GM06990 (cell line): ENCODE results near the gene DNAH9.

Experiments
- DNase-seq: peaks from one replicate; pipeline ENCODE4 v3.0.0-alpha.2; 2011; ENCODE audit not compliant: insufficient read length; ENCODE audit errors: extremely low read depth
- H3K27me3 ChIP-seq: replicated peaks from 2 replicates; pipeline ENCODE4 v1.6.0; 2011; ENCODE audit warnings: low read length; ENCODE audit not compliant: control insufficient read depth, insufficient read depth
- H3K36me3 ChIP-seq: 2 replicates; pipeline ENCODE4 v1.5.1; 2011; ENCODE audit warnings: low read length; ENCODE audit not compliant: control insufficient read depth, insufficient read depth
- H3K4me3 ChIP-seq: replicated peaks from 2 replicates; pipeline ENCODE4 v1.5.1; 2011; ENCODE audit warnings: low read depth, mild to moderate bottlenecking, control low read depth, low read length
- TF ChIP-seq, protein P1 (sequence below): IDR thresholded peaks from 2 replicates; pipeline ENCODE4 v1.5.1; 2011; ENCODE audit warnings: low read length, control low read depth, mild to moderate bottlenecking, inconsistent platforms; ENCODE audit not compliant: insufficient read depth, poor library complexity, severe bottlenecking

DNAH9 gene

DNA sequence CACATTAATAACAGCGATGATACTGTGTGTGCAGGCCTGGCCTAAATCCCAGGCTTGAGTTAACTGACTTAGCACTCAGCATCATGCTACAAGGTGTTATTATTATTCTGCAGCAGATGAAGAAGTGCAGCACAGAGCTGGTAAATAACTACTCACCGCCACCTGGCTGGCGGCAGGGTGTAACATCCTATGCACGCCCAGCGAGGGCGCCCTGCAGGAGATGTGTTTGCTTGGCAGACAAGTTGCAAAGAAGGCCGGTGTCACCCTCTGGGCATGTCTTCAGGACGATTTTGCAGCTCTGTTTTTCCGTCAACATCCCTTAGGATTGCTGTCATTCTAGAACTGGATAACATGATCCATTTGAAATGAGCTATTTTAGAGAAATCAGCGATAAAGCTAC lies 30.1 kb downstream of the DNAH9 start:
- no peaks in the 10 kb centered on the region for H3K27me3 ChIP-seq
- DNase-seq: no peak
- TF ChIP-seq, protein P1, sequence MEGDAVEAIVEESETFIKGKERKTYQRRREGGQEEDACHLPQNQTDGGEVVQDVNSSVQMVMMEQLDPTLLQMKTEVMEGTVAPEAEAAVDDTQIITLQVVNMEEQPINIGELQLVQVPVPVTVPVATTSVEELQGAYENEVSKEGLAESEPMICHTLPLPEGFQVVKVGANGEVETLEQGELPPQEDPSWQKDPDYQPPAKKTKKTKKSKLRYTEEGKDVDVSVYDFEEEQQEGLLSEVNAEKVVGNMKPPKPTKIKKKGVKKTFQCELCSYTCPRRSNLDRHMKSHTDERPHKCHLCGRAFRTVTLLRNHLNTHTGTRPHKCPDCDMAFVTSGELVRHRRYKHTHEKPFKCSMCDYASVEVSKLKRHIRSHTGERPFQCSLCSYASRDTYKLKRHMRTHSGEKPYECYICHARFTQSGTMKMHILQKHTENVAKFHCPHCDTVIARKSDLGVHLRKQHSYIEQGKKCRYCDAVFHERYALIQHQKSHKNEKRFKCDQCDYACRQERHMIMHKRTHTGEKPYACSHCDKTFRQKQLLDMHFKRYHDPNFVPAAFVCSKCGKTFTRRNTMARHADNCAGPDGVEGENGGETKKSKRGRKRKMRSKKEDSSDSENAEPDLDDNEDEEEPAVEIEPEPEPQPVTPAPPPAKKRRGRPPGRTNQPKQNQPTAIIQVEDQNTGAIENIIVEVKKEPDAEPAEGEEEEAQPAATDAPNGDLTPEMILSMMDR: no peak
- no peaks in the 10 kb centered on the region for H3K36me3 ChIP-seq
- H3K4me3 ChIP-seq: no peak overlapping the region

DNA sequence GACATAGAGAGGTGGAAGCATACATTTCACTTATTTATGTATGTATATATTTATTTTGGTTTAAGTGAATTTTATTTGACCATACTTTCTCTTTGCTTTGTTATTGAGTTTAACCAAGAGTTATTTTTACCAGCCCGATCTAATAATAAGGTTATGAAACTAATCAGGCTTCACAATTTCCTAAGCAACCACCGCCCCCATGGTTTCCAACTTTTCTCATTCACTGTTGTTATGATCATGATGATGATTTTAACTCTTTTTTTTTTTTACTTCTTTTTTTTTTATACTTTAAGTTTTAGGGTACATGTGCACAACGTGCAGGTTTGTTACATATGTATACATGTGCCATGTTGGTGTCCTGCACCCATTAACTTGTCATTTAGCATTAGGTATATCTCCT lies 30.6 kb downstream of the DNAH9 start:
- TF ChIP-seq, protein P1: no peak
- DNase-seq: no peak
- Histone ChIP-seq H3K27me3 (no peaks in the 10 kb centered on the region), H3K36me3 (no peaks in the 10 kb centered on the region), H3K4me3 (no peak overlapping the region)

DNA sequence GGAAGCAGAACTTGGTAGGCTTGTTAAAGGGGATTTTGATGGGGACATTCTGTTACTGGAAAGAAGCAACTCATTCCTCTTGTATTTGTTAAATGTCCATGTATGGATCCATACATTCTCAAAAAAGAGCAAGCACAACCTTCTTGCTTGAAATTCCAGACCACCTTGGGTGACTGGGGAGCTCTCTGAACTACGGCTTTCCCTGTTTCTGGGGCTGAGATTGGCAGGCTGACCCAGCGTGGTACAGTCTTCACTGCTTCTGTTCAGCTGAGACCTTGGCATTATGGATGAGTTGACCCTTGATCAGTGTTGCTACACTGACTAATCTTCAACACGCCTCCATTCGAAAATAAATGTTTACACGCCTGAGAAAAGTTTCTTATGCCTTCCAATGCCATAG lies 38.5 kb downstream of the DNAH9 start:
- H3K36me3 ChIP-seq: no peaks in the 10 kb centered on the region
- DNase-seq: no peak
- no peaks in the 10 kb centered on the region for H3K27me3 ChIP-seq
- TF ChIP-seq, protein P1: no peak
- H3K4me3 ChIP-seq: no peak overlapping the region

DNA sequence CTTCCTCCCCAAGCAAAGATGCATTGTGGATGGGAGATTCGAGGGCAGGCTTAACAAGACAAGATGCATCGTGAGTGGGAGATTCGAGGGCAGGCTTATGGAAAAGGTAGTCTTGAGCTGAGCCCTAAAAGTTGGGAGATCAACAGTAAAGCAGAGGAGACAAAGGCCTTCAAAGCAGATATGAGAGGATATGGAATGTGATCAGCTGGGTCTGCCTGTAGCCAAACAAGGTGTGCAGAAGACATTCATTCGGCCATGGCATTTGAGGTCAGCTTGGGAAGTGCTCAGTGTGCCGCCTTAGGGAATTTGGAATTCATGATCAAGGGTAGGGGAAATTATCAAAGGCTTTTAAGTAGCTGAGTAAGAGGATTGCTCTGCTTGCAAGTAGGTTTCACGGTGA lies 39.5 kb downstream of the DNAH9 start:
- no peaks in the 10 kb centered on the region for H3K27me3 ChIP-seq
- TF ChIP-seq, protein P1: no peak
- no peak for DNase-seq
- no peak overlapping the region for H3K4me3 ChIP-seq
- no peaks in the 10 kb centered on the region for H3K36me3 ChIP-seq

DNA sequence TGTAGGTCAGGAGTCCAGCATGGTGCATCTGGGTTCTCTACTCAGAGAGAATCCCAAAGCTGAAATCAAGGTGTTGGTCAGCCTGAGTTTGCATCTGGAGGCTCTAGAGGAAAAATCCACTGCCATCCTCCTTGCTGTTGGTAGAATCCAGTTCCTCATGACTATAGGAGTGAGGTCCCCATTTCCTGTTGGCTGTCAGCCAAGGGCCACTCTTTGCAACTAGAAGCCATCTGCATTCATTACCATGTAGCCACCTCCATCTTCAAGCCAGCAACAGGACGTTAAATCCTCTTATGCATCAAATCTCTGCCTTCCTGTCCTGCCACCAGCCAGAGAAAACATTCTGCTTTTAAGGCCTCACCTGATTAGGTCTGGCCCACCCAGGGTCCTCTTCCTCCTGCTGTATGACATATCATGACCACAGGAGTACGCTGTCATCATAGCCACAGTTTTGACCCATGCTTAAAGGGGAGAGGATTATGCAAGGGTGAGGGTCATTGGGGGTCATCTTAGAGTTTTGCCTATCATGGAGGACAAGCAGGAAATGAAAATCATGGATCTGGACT lies 40.5 kb downstream of the DNAH9 start:
- TF ChIP-seq, protein P1: no peak
- no peak for DNase-seq

More for the DNA sequence above, 40.5 kb downstream of the DNAH9 start:
- no peaks in the 10 kb centered on the region for H3K36me3 ChIP-seq
- H3K4me3 ChIP-seq: no peak overlapping the region
- no peaks in the 10 kb centered on the region for H3K27me3 ChIP-seq
